D721Med (cell line): ENCODE measurements around the gene SFSWAP.

ENCODE experiments used
- DNase-seq: peaks from one replicate; pipeline ENCODE4 v3.0.0; 2011; ENCODE audit warnings: low spot score; ENCODE audit not compliant: insufficient read length
- FAIRE-seq: peaks from 2 replicates; lab custom pipeline; 2011; peaks lifted over from hg19 to GRCh38; lab: Jason Lieb, UNC
- TF ChIP-seq, protein P1 (sequence below): IDR thresholded peaks from 2 replicates; pipeline ENCODE4 v1.5.1; 2012; ENCODE audit warnings: mild to moderate bottlenecking, control low read depth; ENCODE audit not compliant: insufficient read depth; ENCODE audit errors: missing control alignments

SFSWAP gene

DNA sequence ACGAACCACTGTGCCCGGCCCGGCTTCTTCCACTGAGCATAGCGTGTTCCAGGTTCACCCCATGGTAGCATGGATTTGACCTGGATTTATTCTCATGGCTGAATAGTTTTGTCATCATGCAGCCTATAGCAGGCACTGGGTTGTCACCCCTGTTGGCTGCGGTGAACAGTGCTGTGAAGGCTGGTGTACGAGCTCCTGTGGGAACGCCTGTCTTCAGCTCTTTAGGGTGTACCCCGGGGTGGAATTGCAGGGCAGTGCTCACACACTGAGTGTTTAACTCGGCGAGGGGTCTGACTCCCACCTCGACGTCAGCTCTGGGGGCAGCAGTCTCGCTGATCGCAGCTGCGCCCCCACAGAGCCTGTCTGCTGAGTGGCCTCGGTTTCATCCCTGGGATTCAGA lies 132.6 kb downstream of the SFSWAP start:
- no peak for DNase-seq
- no peak for FAIRE-seq
- TF ChIP-seq, protein P1, sequence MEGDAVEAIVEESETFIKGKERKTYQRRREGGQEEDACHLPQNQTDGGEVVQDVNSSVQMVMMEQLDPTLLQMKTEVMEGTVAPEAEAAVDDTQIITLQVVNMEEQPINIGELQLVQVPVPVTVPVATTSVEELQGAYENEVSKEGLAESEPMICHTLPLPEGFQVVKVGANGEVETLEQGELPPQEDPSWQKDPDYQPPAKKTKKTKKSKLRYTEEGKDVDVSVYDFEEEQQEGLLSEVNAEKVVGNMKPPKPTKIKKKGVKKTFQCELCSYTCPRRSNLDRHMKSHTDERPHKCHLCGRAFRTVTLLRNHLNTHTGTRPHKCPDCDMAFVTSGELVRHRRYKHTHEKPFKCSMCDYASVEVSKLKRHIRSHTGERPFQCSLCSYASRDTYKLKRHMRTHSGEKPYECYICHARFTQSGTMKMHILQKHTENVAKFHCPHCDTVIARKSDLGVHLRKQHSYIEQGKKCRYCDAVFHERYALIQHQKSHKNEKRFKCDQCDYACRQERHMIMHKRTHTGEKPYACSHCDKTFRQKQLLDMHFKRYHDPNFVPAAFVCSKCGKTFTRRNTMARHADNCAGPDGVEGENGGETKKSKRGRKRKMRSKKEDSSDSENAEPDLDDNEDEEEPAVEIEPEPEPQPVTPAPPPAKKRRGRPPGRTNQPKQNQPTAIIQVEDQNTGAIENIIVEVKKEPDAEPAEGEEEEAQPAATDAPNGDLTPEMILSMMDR = no peak

GRCh38 chr12:131844140-131844539 lies 133.2 kb downstream of the SFSWAP start:
- TF ChIP-seq, protein P1 = no peak
- FAIRE-seq (no peak), DNase-seq (no peak)

DNA sequence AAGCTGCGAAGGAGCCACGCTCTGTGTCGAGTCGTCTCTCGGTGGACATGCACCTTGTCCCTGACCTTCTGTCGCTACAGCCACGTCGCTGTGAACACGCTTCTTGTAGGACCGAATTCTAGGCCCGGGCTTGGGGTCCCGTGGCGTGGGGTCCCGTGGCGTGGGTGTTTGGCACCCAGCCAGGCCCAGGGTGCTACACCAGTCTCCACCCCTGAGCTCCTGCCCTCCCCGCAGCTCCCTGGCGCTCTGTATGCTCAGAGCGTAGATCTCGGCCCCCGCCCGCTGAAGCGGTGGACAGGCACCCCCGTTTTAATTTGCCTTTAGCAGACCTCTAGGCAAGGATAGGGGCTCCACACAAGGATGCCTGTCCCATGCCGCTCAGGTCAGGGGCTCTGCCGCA lies 133.8 kb downstream of the SFSWAP start:
- FAIRE-seq (no peak), DNase-seq (no peak)
- TF ChIP-seq, protein P1 = no peak

DNA sequence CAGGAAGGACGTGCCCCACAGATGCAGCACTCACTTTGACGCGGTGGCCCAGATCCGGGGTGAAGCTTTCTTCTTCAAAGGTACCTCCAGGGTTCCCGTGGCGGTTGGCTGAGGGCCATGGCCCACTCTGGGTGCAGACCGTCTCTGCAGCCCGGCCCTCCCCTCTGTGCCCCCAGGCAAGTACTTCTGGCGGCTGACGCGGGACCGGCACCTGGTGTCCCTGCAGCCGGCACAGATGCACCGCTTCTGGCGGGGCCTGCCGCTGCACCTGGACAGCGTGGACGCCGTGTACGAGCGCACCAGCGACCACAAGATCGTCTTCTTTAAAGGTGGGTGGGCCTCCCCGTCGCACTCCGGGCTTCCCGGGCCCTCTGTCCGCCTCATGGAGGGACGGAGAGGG lies 134.2 kb downstream of the SFSWAP start:
- DNase-seq (no peak), FAIRE-seq (no peak)
- TF ChIP-seq, protein P1 = no peak

DNA sequence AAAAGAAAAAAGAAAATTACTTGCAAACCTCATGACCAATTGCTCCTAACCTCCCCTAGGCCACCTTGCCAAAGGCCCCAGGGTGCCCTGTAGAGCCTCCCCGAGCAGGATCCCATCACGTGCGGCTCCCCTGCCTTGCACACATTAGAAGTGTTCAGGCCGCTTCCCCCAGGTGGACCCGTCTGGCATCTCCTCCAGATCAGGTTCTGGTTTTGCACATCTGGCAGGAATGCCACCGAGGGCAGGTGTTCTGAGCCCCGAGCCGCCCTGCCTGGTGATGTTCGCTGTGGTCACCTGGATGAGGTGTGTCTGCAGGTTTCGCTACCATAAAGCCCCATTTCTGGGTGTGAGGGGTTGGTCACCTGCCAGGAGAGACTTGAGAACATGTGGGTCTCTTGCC lies 136.6 kb downstream of the SFSWAP start:
- FAIRE-seq = no peak
- DNase-seq = no peak
- TF ChIP-seq, protein P1 = no peak

GRCh38 chr12:131848753-131849152 lies 137.9 kb downstream of the SFSWAP start:
- FAIRE-seq (no peak), DNase-seq (no peak)
- TF ChIP-seq, protein P1 = no peak
